Breast epithelium (tissue), 3 donors: ENCODE results near the gene NUDC.

ENCODE experiments used
- POLR2A ChIP-seq: fragments of 450-650 bp; IDR thresholded peaks from one replicate; pipeline ENCODE4 v1.6.1; 2016; ENCODE audit warnings: antibody characterized with exemption, mild to moderate bottlenecking, moderate library complexity
- POLR2AphosphoS5 ChIP-seq, 3 donors: sonication (generic); formaldehyde crosslinking; IDR thresholded peaks; one replicate each; pipeline ENCODE4 v1.6.1; 2017; ENCODE audit warnings: antibody characterized with exemption in 3 of 3
- TF ChIP-seq, protein P1 (sequence below), 3 donors: fragments of 450-650 bp; IDR thresholded peaks; one replicate each; pipeline ENCODE4 v1.5.1; 2016 to 2017; ENCODE audit warnings: antibody characterized with exemption in 3 of 3, mild to moderate bottlenecking in 3 of 3, moderate library complexity in 3 of 3

DNA sequence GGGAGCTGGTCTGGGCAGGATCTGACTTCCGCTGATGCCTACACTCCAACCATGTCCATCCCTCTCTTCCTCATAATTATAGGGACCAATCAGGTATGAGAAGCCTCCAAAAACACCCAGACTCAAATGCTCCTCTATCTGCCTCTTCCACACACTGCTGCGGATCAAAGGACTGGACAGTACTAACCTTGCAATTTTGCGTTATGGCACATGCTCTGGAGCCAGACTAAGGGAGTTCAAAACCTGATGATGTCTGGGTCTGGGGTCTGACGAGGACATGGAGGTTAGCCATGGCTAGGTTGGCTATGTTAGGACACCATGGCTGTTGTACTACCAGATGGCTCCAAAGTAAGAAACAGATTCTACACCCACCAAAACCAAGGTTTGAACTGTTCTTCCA lies 41.8 kb upstream of the NUDC start:
- TF ChIP-seq, protein P1, sequence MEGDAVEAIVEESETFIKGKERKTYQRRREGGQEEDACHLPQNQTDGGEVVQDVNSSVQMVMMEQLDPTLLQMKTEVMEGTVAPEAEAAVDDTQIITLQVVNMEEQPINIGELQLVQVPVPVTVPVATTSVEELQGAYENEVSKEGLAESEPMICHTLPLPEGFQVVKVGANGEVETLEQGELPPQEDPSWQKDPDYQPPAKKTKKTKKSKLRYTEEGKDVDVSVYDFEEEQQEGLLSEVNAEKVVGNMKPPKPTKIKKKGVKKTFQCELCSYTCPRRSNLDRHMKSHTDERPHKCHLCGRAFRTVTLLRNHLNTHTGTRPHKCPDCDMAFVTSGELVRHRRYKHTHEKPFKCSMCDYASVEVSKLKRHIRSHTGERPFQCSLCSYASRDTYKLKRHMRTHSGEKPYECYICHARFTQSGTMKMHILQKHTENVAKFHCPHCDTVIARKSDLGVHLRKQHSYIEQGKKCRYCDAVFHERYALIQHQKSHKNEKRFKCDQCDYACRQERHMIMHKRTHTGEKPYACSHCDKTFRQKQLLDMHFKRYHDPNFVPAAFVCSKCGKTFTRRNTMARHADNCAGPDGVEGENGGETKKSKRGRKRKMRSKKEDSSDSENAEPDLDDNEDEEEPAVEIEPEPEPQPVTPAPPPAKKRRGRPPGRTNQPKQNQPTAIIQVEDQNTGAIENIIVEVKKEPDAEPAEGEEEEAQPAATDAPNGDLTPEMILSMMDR (IDR thresholded peaks at IDR 0.05) = no peak
- TF ChIP-seq POLR2AphosphoS5 (IDR thresholded peaks at IDR 0.05) (no peak), POLR2A (no peak)
